Uterus (tissue), 4 donors: Measurements from ENCODE around the gene ZNF236. TPM values are rescaled to one million over a fixed set of nuclear protein-coding genes. Genes with fewer than 3 reads are reported as not detected.

Experiments used
- DNase-seq, 2 donors: peaks; one replicate each; pipeline ENCODE4 v3.0.0-alpha.2; 2019 to 2020
- H3K27ac ChIP-seq, 2 donors: fragments of 200-600 bp; sonication (generic); 1 replicate in 1 of 2; 2 replicates in 1 of 2; pipeline ENCODE4 v1.5.1; 2016 to 2018
- H3K27me3 ChIP-seq, 2 donors: fragments of 200-600 bp; sonication (generic); one replicate each; pipeline ENCODE4 v1.5.1; 2018 to 2019; ENCODE audit warnings: control low read depth in 1 of 2
- H3K36me3 ChIP-seq, 2 donors: fragments of 200-600 bp; sonication (generic); one replicate each; pipeline ENCODE4 v1.5.1; 2019; ENCODE audit warnings: control low read depth in 1 of 2
- H3K4me1 ChIP-seq, 2 donors: fragments of 200-600 bp; sonication (generic); one replicate each; pipeline ENCODE4 v1.5.1; 2018 to 2019; ENCODE audit warnings: control low read depth in 1 of 2
- H3K4me3 ChIP-seq, 2 donors: fragments of 200-600 bp; sonication (generic); 1 replicate in 1 of 2; 2 replicates in 1 of 2; pipeline ENCODE4 v1.5.1; 2018 to 2019; ENCODE audit warnings: mild to moderate bottlenecking in 1 of 2
- H3K9me3 ChIP-seq, 2 donors: fragments of 200-600 bp; sonication (generic); one replicate each; pipeline ENCODE4 v1.5.1; 2019; ENCODE audit warnings: control low read depth in 1 of 2
- CTCF ChIP-seq, 4 experiments: fragments of 200-600 bp in 2 of 4; fragments of 450-650 bp in 2 of 4; sonication (generic) in 2 of 4; IDR thresholded peaks; one replicate each; pipeline ENCODE4 v1.5.1; 2016 to 2019; ENCODE audit warnings: antibody characterized with exemption in 4 of 4, mild to moderate bottlenecking in 2 of 4, moderate library complexity in 1 of 4
- POLR2A ChIP-seq, 2 donors: fragments of 450-650 bp; IDR thresholded peaks; one replicate each; pipeline ENCODE4 v1.6.1; 2016; ENCODE audit warnings: antibody characterized with exemption in 2 of 2, mild to moderate bottlenecking in 1 of 2, moderate library complexity in 1 of 2
- intact Hi-C: fragments of 100-400 bp; cut with DNase I; formaldehyde crosslinking; loops from one replicate; pipeline ENCODE4 v1.15.1; 2023; ENCODE audit warnings: low total_unique reads
- total RNA-seq, 4 donors: library from RNA; depleted of rRNA in 3 of 4; stranded (reverse); fragments of >200 nt in 3 of 4; gene quantifications; one replicate each; pipeline versions ENCODE4 v1.1.0 to v1.2.4, GENCODE V29; 2014 to 2023
- donor health status: DM: yes; HTN: yes; CAD: no.

The ZNF236 gene
- total RNA-seq, 4 donors from 2014 or later: 16.7 to 40.7 (median 22.9) TPM

- Histone ChIP-seq H3K27ac (no peak overlapping the region), H3K4me1 (no peaks in the 10 kb centered on the region), H3K27me3 (no peaks in the 10 kb centered on the region), H3K4me3 (no peak overlapping the region), H3K36me3 (no peaks in the 10 kb centered on the region), H3K9me3 (no peaks in the 10 kb centered on the region)
- no peak for DNase-seq
- intact Hi-C loops: loop anchor here (10.0 kb wide), 1 partner anchor 175 kb away; no protein-coding TSS in a partner anchor
- TF ChIP-seq CTCF (IDR thresholded peaks at IDR 0.05) (no peak), POLR2A (IDR thresholded peaks at IDR 0.05) (no peak)
Measured at GRCh38 chr18:76979906-76980305, 157.5 kb downstream of the ZNF236 start.

GRCh38 chr18:76980663-76981395, 158.5 kb downstream of the ZNF236 start:
- H3K36me3 ChIP-seq: no peaks in the 10 kb centered on the region
- no peak for DNase-seq
- H3K4me1 ChIP-seq: no peaks in the 10 kb centered on the region
- H3K4me3 ChIP-seq: no peak overlapping the region
- H3K27me3 ChIP-seq: no peaks in the 10 kb centered on the region
- intact Hi-C loops: loop anchor here (10.0 kb wide), 1 partner anchor 176 kb away; no protein-coding TSS in a partner anchor
- H3K9me3 ChIP-seq: no peaks in the 10 kb centered on the region
- TF ChIP-seq CTCF (IDR thresholded peaks at IDR 0.05): no peak
- TF ChIP-seq POLR2A (IDR thresholded peaks at IDR 0.05): no peak
- no peak overlapping the region for H3K27ac ChIP-seq

GRCh38 chr18:76981396-76981968, 159.1 kb downstream of the ZNF236 start:
- Histone ChIP-seq H3K27ac (no peak overlapping the region), H3K27me3 (no peaks in the 10 kb centered on the region), H3K9me3 (no peaks in the 10 kb centered on the region), H3K4me3 (no peak overlapping the region), H3K36me3 (no peaks in the 10 kb centered on the region), H3K4me1 (no peaks in the 10 kb centered on the region)
- intact Hi-C loops: loop anchor here (10.0 kb wide), 1 partner anchor 177 kb away; no protein-coding TSS in a partner anchor
- DNase-seq: no peak
- TF ChIP-seq CTCF (IDR thresholded peaks at IDR 0.05): no peak
- TF ChIP-seq POLR2A (IDR thresholded peaks at IDR 0.05): no peak

GRCh38 chr18:76982038-76982437, 159.7 kb downstream of the ZNF236 start:
- Histone ChIP-seq H3K36me3 (no peaks in the 10 kb centered on the region), H3K9me3 (no peaks in the 10 kb centered on the region), H3K27me3 (no peaks in the 10 kb centered on the region), H3K27ac (no peak overlapping the region), H3K4me1 (no peaks in the 10 kb centered on the region), H3K4me3 (no peak overlapping the region)
- no peak for DNase-seq
- intact Hi-C loops: loop anchor here (10.0 kb wide), 1 partner anchor 177 kb away; no protein-coding TSS in a partner anchor
- no peak for TF ChIP-seq CTCF (IDR thresholded peaks at IDR 0.05)
- no peak for TF ChIP-seq POLR2A (IDR thresholded peaks at IDR 0.05)
